Fibroblast of pulmonary artery (primary cell): ENCODE measurements around the gene KDELR3.

Experiments used
- DNase-seq: peaks from one replicate; pipeline ENCODE4 v3.0.0-alpha.2; 2010; ENCODE audit warnings: low read depth
- H3K4me3 ChIP-seq: replicated peaks from 2 replicates; pipeline ENCODE4 v1.5.1; 2011; ENCODE audit warnings: low read depth, mild to moderate bottlenecking, control low read depth, low read length, moderate library complexity
- CTCF ChIP-seq: IDR thresholded peaks from 2 replicates; pipeline ENCODE4 v1.5.1; 2011; ENCODE audit warnings: mild to moderate bottlenecking, control low read depth, low read length, inconsistent platforms; ENCODE audit errors: missing control alignments

Gene KDELR3

DNA sequence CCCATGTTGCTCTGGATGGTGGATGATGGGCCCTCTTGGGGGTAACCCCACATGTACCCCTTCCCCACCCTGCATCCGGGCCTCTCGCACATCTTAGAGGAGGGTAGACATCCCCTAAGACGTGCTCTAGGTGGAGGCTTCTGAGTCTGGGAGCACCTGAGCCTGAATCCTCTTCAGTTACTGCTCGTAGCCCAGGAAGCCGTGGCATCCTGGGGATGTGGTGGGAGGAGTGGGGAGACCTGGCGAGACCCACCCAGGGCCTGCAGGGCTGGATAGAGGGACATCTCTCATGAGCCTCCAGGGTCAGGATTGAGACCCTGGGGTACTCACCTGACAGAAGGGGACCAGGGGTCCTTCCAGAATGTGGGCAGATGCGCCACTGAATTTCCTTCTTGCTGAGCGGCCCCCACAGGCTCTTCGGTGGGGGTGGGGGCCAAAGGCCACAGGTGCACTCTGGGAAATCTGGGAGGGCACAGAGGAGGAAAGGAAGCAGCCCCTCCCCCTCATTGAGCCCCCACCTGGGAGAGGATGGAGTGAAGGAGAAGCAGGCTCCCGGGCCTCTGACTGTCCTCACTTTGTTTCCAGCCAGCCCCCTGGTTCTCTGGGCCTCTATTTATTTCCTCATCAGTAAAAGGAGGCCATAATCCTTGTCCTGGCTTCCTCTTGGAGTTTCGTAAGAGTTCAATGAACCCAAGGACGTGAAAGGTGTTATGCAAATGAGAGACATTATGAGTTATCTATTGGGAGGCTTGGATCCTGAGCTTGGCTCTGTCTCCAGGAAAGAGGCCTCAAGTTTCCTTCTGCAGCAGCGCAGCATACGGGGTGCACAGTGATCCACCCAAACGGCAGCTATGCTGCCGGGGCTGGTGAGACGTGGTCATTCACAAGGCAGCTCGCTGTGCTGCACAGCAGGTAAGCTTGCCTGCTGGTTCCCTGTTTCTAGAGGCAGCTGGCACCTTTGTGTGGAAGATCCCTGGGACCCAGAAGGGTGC, 44.1 kb upstream of the KDELR3 start:
- H3K4me3 ChIP-seq: no peak overlapping the region
- no peak for TF ChIP-seq CTCF
- DNase-seq: no peak

DNA sequence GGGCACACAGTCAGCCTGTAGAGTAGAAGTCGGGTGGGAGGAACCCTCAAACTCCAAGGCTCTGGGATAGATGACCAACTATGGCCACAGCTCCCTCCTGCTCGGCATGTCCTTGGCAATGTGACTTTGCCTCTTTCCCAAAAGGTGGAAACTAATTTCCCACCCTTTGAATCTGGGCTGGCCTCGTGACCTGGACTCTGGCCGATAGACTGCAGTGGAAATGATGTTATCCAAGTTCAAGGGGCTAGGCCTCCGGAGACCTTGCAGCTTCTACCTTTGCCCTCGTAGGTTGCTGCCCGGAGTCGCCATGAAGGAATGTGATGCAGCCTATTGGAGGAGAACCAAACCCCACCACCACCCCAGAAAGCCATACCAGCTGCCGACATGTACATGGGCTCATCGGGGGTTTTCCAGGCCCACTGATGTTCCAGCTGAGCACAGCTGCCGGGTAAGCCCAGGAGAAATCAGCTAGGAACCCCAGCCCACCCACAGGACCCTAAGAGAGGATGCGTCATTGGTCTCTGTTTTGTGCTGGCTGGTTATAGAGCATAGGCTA, 43.3 kb upstream of the KDELR3 start:
- TF ChIP-seq CTCF: no peak
- H3K4me3 ChIP-seq: no peak overlapping the region
- no peak for DNase-seq

DNA sequence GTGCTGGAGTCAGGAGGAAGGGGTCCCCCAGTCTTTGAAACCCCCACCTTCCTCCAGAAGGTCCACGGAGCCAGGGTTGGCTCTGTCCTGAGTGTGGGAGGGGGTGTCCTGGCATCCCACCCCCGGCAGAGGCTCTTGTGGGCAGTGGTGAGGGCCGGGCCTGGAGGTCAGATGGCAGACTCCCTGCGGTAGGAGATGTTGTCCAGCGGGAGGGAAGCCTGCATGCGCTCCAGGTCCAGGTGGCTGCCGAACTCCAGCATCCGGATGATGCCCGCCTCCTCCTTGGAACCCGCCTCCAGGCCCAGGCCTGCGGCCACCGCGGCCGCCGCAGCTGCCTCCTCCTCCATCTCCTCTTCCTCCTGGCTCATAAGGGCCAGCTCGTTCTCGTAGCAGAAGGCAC, 41.3 kb upstream of the KDELR3 start:
- DNase-seq: no peak
- TF ChIP-seq CTCF: no peak
- H3K4me3 ChIP-seq: no peak overlapping the region

- TF ChIP-seq CTCF: no peak
- no peak overlapping the region for H3K4me3 ChIP-seq
- no peak for DNase-seq
Measured at GRCh38 chr22:38427465-38427864, 40.4 kb upstream of the KDELR3 start.

GRCh38 chr22:38427940-38428339, 40.0 kb upstream of the KDELR3 start:
- H3K4me3 ChIP-seq: no peak overlapping the region
- TF ChIP-seq CTCF: no peak
- DNase-seq: no peak

DNA sequence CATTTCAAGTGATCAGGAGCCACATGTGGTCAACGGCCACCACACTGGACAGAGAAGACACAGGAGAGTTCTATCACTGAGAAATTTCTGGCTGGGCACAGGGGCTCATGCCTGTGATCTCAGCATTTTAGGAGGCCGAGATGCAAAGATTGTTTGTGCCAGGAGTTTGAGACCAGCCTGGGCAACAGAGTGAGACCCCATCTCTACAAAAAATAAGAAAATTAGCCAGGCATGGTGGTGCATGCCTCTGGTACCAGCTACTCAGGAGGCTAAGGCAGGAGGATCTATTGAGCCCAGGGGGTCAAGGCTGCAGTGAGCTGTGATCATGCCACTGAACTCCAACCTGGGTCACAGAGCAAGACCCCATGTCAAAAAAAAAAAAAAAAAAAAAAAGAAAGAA, 39.2 kb upstream of the KDELR3 start:
- TF ChIP-seq CTCF: no peak

More for the DNA sequence above, 39.2 kb upstream of the KDELR3 start:
- no peak for DNase-seq
- no peak overlapping the region for H3K4me3 ChIP-seq
